ENCODE measurements around the gene CPTP. TPM values are rescaled to one million over a fixed set of nuclear protein-coding genes. Genes with fewer than 3 reads are reported as not detected.
A peak's percentile ranks its signal among the peaks of the same experiment; 100 is the strongest.

Gene CPTP
- total and polyA plus RNA-seq, 2 of the 13 experiments (the other 11 are each of a cell fraction or from before 2014, with no cell fraction given), result 5.5 to 9.3 TPM

DNA sequence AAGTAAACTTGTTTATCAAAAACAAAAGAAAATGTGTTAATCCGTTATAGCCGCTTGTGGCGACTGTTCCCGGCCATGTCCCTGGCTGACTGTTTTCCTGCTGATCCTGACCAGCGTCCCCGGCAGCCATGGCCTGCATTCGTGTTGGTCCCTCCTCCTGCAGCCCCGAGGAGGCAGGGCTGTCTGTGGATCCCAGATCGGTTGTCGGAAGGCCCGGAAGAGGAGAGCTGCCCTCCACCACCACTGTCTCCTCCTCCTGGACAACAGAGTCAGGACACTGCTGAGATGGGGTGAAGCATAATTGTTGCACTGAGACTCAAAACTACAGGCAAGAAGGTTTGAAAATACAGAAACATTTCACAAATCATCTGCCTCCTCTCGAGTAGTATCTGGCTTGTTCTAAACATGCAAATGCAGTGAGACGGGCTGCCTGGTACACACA, 37.4 kb downstream of the CPTP start (continued):
- TF ChIP-seq ZNF850 (CRISPR knock-in tag; conservative IDR thresholded peaks at IDR 0.05) (no peak), ZNF589 (CRISPR knock-in tag; conservative IDR thresholded peaks at IDR 0.05) (no peak), KLF12 (CRISPR knock-in tag; IDR thresholded peaks at IDR 0.05; ENCODE audit: borderline replicate concordance) (no peak), TAF1 (CRISPR knock-in tag; IDR thresholded peaks at IDR 0.05) (peak; percentile 63; the same call in 1 of the 2 replicates), ZNF670 (CRISPR knock-in tag; IDR thresholded peaks at IDR 0.05; ENCODE audit: borderline replicate concordance) (no peak), ZNF792 (CRISPR knock-in tag; IDR thresholded peaks at IDR 0.05) (0 out of 2 replicates have a peak, but pooled peaks have one; percentile 49), ZNF75D (CRISPR knock-in tag; IDR thresholded peaks at IDR 0.05; ENCODE audit: borderline replicate concordance) (no peak), ZNF7 (CRISPR knock-in tag; IDR thresholded peaks at IDR 0.05) (no peak), ZNF17 (CRISPR knock-in tag; IDR thresholded peaks at IDR 0.05) (no peak), PHF8 (CRISPR knock-in tag; IDR thresholded peaks at IDR 0.05) (peak; percentile 38; the same call in 1 of the 2 replicates), KDM5A (IDR thresholded peaks at IDR 0.05; ENCODE audit: borderline replicate concordance, low read length) (no peak), ZNF629 (CRISPR knock-in tag; conservative IDR thresholded peaks at IDR 0.05) (no peak), ZNF382 (CRISPR knock-in tag; IDR thresholded peaks at IDR 0.05; ENCODE audit: borderline replicate concordance) (no peak), ZBTB38 (CRISPR knock-in tag; IDR thresholded peaks at IDR 0.05) (no peak), HNRNPUL1 (IDR thresholded peaks at IDR 0.05; ENCODE audit: low read depth, low read length) (no peak), ZSCAN12 (CRISPR knock-in tag; IDR thresholded peaks at IDR 0.05) (no peak), ZBTB1 (CRISPR knock-in tag; IDR thresholded peaks at IDR 0.05; ENCODE audit: borderline replicate concordance) (no peak), ZNF841 (CRISPR knock-in tag; IDR thresholded peaks at IDR 0.05; ENCODE audit: borderline replicate concordance) (no peak)
- TF ChIP-seq, protein P1, sequence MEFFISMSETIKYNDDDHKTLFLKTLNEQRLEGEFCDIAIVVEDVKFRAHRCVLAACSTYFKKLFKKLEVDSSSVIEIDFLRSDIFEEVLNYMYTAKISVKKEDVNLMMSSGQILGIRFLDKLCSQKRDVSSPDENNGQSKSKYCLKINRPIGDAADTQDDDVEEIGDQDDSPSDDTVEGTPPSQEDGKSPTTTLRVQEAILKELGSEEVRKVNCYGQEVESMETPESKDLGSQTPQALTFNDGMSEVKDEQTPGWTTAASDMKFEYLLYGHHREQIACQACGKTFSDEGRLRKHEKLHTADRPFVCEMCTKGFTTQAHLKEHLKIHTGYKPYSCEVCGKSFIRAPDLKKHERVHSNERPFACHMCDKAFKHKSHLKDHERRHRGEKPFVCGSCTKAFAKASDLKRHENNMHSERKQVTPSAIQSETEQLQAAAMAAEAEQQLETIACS (CRISPR knock-in tag; IDR thresholded peaks at IDR 0.05), result no peak
- TF ChIP-seq, protein P2, sequence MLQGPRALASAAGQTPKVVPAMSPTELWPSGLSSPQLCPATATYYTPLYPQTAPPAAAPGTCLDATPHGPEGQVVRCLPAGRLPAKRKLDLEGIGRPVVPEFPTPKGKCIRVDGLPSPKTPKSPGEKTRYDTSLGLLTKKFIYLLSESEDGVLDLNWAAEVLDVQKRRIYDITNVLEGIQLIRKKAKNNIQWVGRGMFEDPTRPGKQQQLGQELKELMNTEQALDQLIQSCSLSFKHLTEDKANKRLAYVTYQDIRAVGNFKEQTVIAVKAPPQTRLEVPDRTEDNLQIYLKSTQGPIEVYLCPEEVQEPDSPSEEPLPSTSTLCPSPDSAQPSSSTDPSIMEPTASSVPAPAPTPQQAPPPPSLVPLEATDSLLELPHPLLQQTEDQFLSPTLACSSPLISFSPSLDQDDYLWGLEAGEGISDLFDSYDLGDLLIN (CRISPR knock-in tag; IDR thresholded peaks at IDR 0.05; ENCODE audit: borderline replicate concordance), result no peak
- TF ChIP-seq, protein P3, sequence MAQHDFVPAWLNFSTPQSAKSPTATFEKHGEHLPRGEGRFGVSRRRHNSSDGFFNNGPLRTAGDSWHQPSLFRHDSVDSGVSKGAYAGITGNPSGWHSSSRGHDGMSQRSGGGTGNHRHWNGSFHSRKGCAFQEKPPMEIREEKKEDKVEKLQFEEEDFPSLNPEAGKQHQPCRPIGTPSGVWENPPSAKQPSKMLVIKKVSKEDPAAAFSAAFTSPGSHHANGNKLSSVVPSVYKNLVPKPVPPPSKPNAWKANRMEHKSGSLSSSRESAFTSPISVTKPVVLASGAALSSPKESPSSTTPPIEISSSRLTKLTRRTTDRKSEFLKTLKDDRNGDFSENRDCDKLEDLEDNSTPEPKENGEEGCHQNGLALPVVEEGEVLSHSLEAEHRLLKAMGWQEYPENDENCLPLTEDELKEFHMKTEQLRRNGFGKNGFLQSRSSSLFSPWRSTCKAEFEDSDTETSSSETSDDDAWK (CRISPR knock-in tag; IDR thresholded peaks at IDR 0.05), result no peak
- TF ChIP-seq, protein P4, sequence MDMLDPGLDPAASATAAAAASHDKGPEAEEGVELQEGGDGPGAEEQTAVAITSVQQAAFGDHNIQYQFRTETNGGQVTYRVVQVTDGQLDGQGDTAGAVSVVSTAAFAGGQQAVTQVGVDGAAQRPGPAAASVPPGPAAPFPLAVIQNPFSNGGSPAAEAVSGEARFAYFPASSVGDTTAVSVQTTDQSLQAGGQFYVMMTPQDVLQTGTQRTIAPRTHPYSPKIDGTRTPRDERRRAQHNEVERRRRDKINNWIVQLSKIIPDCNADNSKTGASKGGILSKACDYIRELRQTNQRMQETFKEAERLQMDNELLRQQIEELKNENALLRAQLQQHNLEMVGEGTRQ (IDR thresholded peaks at IDR 0.05; ENCODE audit: low read depth, low read length), result no peak
- TF ChIP-seq, protein P4 (CRISPR knock-in tag; IDR thresholded peaks at IDR 0.05; ENCODE audit: borderline replicate concordance), result no peak
